ENCODE measurements around the gene SRGAP2C.
"Not testable (repeated sequence)": the region's sequence is repeated elsewhere in the genome, so short reads cannot be mapped to it uniquely, and the experiment has no call there.

GRCh38 chr1:121184290-121185127 lies at the start of gene SRGAP2C, which contains the start of gene FAM72B:
- not testable (repeated sequence) for TF ChIP-seq CTCF (conservative IDR thresholded peaks at IDR 0.05); EZH2 (IDR thresholded peaks at IDR 0.05; ENCODE audit: low read depth)

All from PC-9 (cell line).